Measurements from ENCODE around the gene RAB11B. TPM values are rescaled to one million over a fixed set of nuclear protein-coding genes. Genes with fewer than 3 reads are reported as not detected.
A peak's percentile ranks its signal among the peaks of the same experiment; 100 is the strongest.

The RAB11B gene
- total and polyA plus RNA-seq, 9 of the 15 experiments (the other 6 are each of a cell fraction or from before 2014, with no cell fraction given): 0.74 to 71.0 (median 13.8) TPM

- no peak for TF ChIP-seq POLR2H (tag; IDR thresholded peaks at IDR 0.05; ENCODE audit: low read depth)
- TF ChIP-seq ZNF232 (CRISPR knock-in tag; IDR thresholded peaks at IDR 0.05): no peak
- no peak for TF ChIP-seq ZBTB43 (CRISPR knock-in tag; IDR thresholded peaks at IDR 0.05)
- TF ChIP-seq POLR2G (IDR thresholded peaks at IDR 0.05; ENCODE audit: low read depth, low read length): no peak
- no peak for TF ChIP-seq ZNF696 (CRISPR knock-in tag; conservative IDR thresholded peaks at IDR 0.05)
- no peak for TF ChIP-seq NFE2 (IDR thresholded peaks at IDR 0.05; ENCODE audit: low read depth)
- TF ChIP-seq AFF1 (IDR thresholded peaks at IDR 0.05; ENCODE audit: low read depth in 1 of 2, partially characterized antibody in 2 of 2): no peak
- TF ChIP-seq BACH1 (tag; IDR thresholded peaks at IDR 0.05): 0 out of 2 replicates have a peak, but pooled peaks have one; percentile 49
- TF ChIP-seq IRF9 (tag; IDR thresholded peaks at IDR 0.05): peak; percentile 80
- TF ChIP-seq CREB3L1 (IDR thresholded peaks at IDR 0.05; ENCODE audit: borderline replicate concordance, low read depth): no peak
- 0 out of 2 replicates have a peak, but pooled peaks have one; percentile 45 for TF ChIP-seq ZNF668 (CRISPR knock-in tag; IDR thresholded peaks at IDR 0.05)
- TF ChIP-seq NFE2L1 (tag; IDR thresholded peaks at IDR 0.05; ENCODE audit: borderline replicate concordance, low read depth): peak; percentile 25; the same call in 1 of the 2 replicates
- no peak for TF ChIP-seq CEBPB (tag; IDR thresholded peaks at IDR 0.05)
- no peak for TF ChIP-seq NR2F6 (CRISPR knock-in tag; IDR thresholded peaks at IDR 0.05)
- no peak for TF ChIP-seq SMARCA5 (IDR thresholded peaks at IDR 0.05)
- no peak for TF ChIP-seq PHF20 (IDR thresholded peaks at IDR 0.05; ENCODE audit: partially characterized antibody)
- no peak for TF ChIP-seq ZNF561 (CRISPR knock-in tag; conservative IDR thresholded peaks at IDR 0.05)
- peak; percentile 66; the same call in 1 of the 2 replicates for TF ChIP-seq HINFP (tag; conservative IDR thresholded peaks at IDR 0.05; ENCODE audit: low read depth)
- no peak for TF ChIP-seq SIN3B (IDR thresholded peaks at IDR 0.05; ENCODE audit: low read depth)
Observed at GRCh38 chr19:8386990-8387389, 3.2 kb upstream of the RAB11B start (continued).

Data from K562 (cell line).